Nephron progenitor cell (in vitro differentiated cells): ENCODE results near the gene PDGFB.

ENCODE experiments used
- DNase-seq: peaks from one replicate; pipeline ENCODE4 v3.0.0; 2021
- H3K27ac Mint-ChIP-seq: 2 replicates; pipeline ENCODE4 v1.8.0; 2021; ENCODE audit warnings: mild to moderate bottlenecking, moderate library complexity, mixed read lengths
- H3K27me3 Mint-ChIP-seq: 2 replicates; pipeline ENCODE4 v1.8.0; 2021; ENCODE audit warnings: mild to moderate bottlenecking, low read depth, mixed read lengths; ENCODE audit not compliant: poor library complexity
- H3K36me3 Mint-ChIP-seq: 2 replicates; pipeline ENCODE4 v1.8.0; 2021; ENCODE audit warnings: low read depth, mixed read lengths
- H3K4me1 Mint-ChIP-seq: 2 replicates; pipeline ENCODE4 v1.8.0; 2021; ENCODE audit warnings: mixed read lengths
- H3K4me3 Mint-ChIP-seq: 2 replicates; pipeline ENCODE4 v1.8.0; 2021; ENCODE audit warnings: mild to moderate bottlenecking, moderate library complexity, mixed read lengths
- H3K9me3 Mint-ChIP-seq: 2 replicates; pipeline ENCODE4 v1.8.0; 2021; ENCODE audit warnings: mild to moderate bottlenecking, moderate library complexity, mixed read lengths
- CTCF ChIP-seq: fragments of 200-600 bp; sonication (generic); IDR thresholded peaks from 2 replicates; pipeline ENCODE4 v1.5.0; 2021; ENCODE audit warnings: antibody characterized with exemption

Gene PDGFB

GRCh38 chr22:39268645-39269044 is 23.9 kb upstream of the PDGFB start:
- no peak overlapping the region for H3K4me3 Mint-ChIP-seq
- H3K9me3 Mint-ChIP-seq: peaks cover 4% of the 10 kb centered on the region
- peaks cover 4% of the 10 kb centered on the region for H3K27me3 Mint-ChIP-seq
- H3K36me3 Mint-ChIP-seq: no peaks in the 10 kb centered on the region
- H3K4me1 Mint-ChIP-seq: peaks cover 12% of the 10 kb centered on the region
- TF ChIP-seq CTCF: no peak
- H3K27ac Mint-ChIP-seq: no peak overlapping the region
- no peak for DNase-seq

GRCh38 chr22:39267974-39268373 is 23.2 kb upstream of the PDGFB start:
- Mint-ChIP-seq H3K9me3 (peaks cover 4% of the 10 kb centered on the region), H3K36me3 (no peaks in the 10 kb centered on the region), H3K27me3 (peaks cover 4% of the 10 kb centered on the region), H3K4me1 (peaks cover 12% of the 10 kb centered on the region), H3K4me3 (no peak overlapping the region), H3K27ac (no peak overlapping the region)
- no peak for TF ChIP-seq CTCF
- DNase-seq: no peak

GRCh38 chr22:39266398-39267030 is 21.7 kb upstream of the PDGFB start:
- peak overlapping the region; percentile 86 for H3K27ac Mint-ChIP-seq
- H3K27me3 Mint-ChIP-seq: peaks cover 10% of the 10 kb centered on the region
- peaks cover 18% of the 10 kb centered on the region for H3K4me1 Mint-ChIP-seq
- no peak overlapping the region for H3K4me3 Mint-ChIP-seq
- no peak for TF ChIP-seq CTCF
- peaks cover 17% of the 10 kb centered on the region for H3K9me3 Mint-ChIP-seq
- peaks cover 4% of the 10 kb centered on the region for H3K36me3 Mint-ChIP-seq
- no peak for DNase-seq

- Mint-ChIP-seq H3K9me3 (peaks cover 23% of the 10 kb centered on the region), H3K4me1 (peaks cover 18% of the 10 kb centered on the region), H3K36me3 (peaks cover 4% of the 10 kb centered on the region), H3K27ac (no peak overlapping the region), H3K4me3 (no peak overlapping the region), H3K27me3 (peaks cover 13% of the 10 kb centered on the region)
- DNase-seq: no peak
- TF ChIP-seq CTCF: no peak
Observed at GRCh38 chr22:39265143-39265886, 20.5 kb upstream of the PDGFB start.

GRCh38 chr22:39264349-39265038 is 19.7 kb upstream of the PDGFB start:
- peaks cover 23% of the 10 kb centered on the region for H3K9me3 Mint-ChIP-seq
- no peak overlapping the region for H3K4me3 Mint-ChIP-seq

More at GRCh38 chr22:39264349-39265038, 19.7 kb upstream of the PDGFB start:
- no peak for DNase-seq
- no peak overlapping the region for H3K27ac Mint-ChIP-seq
- peaks cover 16% of the 10 kb centered on the region for H3K4me1 Mint-ChIP-seq
- TF ChIP-seq CTCF: no peak
- peaks cover 13% of the 10 kb centered on the region for H3K27me3 Mint-ChIP-seq
- H3K36me3 Mint-ChIP-seq: peaks cover 4% of the 10 kb centered on the region
